Gastroesophageal sphincter (tissue), 4 donors: ENCODE results near the gene CSAG2. TPM values are rescaled to one million over a fixed set of nuclear protein-coding genes. Genes with fewer than 3 reads are reported as not detected.
"Not testable (repeated sequence)": the region's sequence is repeated elsewhere in the genome, so short reads cannot be mapped to it uniquely, and the experiment has no call there.

ENCODE experiments used
- ATAC-seq: fragments of 150-250 bp; one replicate; pipeline ENCODE4 v1.9.1; 2016; ENCODE audit warnings: mild to moderate bottlenecking, moderate library complexity
- H3K27ac ChIP-seq, 4 donors: fragments of 200-600 bp; sonication (generic) in 3 of 4; 1 replicate in 3 of 4; 2 replicates in 1 of 4; pipeline ENCODE4 v1.5.1; 2016 to 2019
- H3K27me3 ChIP-seq: fragments of 200-600 bp; sonication (generic); one replicate; pipeline ENCODE4 v1.5.1; 2019
- H3K36me3 ChIP-seq, 2 donors: fragments of 200-600 bp; sonication (generic); one replicate each; pipeline ENCODE4 v1.5.1; 2019; ENCODE audit warnings: control low read depth in 1 of 2
- H3K4me1 ChIP-seq, 3 donors: fragments of 200-600 bp; sonication (generic); 1 replicate in 2 of 3; 2 replicates in 1 of 3; pipeline ENCODE4 v1.5.1; 2016 to 2019; ENCODE audit warnings: control low read depth in 2 of 3
- H3K4me3 ChIP-seq, 2 donors: fragments of 200-600 bp; sonication (generic); one replicate each; pipeline ENCODE4 v1.5.1; 2019; ENCODE audit warnings: mild to moderate bottlenecking in 1 of 2, moderate library complexity in 1 of 2
- H3K9me3 ChIP-seq, 3 donors: fragments of 200-600 bp; sonication (generic); one replicate each; pipeline ENCODE4 v1.5.1; 2017 to 2019; ENCODE audit warnings: control low read depth in 2 of 3
- CTCF ChIP-seq, 4 experiments: fragments of 200-600 bp in 2 of 4; fragments of 450-650 bp in 2 of 4; sonication (generic) in 1 of 4; IDR thresholded peaks; one replicate each; pipeline ENCODE4 v1.5.1; 2017 to 2019; ENCODE audit warnings: antibody characterized with exemption in 4 of 4, mild to moderate bottlenecking in 2 of 4, moderate library complexity in 2 of 4
- EP300 ChIP-seq: sonication (generic); formaldehyde crosslinking; IDR thresholded peaks from one replicate; pipeline ENCODE4 v1.6.1; 2017; ENCODE audit warnings: antibody characterized with exemption, mild to moderate bottlenecking
- POLR2A ChIP-seq, 2 donors: fragments of 450-650 bp; IDR thresholded peaks; one replicate each; pipeline ENCODE4 v1.6.1; 2017; ENCODE audit warnings: antibody characterized with exemption in 2 of 2, mild to moderate bottlenecking in 2 of 2, moderate library complexity in 1 of 2
- POLR2AphosphoS5 ChIP-seq: sonication (generic); formaldehyde crosslinking; IDR thresholded peaks from one replicate; pipeline ENCODE4 v1.6.1; 2017; ENCODE audit warnings: antibody characterized with exemption
- WGBS, 2 donors: methylation state at CpG; one replicate each; pipeline ENCODE4 v1.1.5; 2018; ENCODE audit warnings: low coverage in 1 of 2; 5-methylcytosine and 5-hydroxymethylcytosine counted together
- total RNA-seq, 4 donors: library from RNA; depleted of rRNA; stranded (reverse); fragments of >200 nt; gene quantifications; one replicate each; pipeline ENCODE4 v1.1.0, GENCODE V29; 2016

The CSAG2 gene
- total RNA-seq, 4 donors from 2014 or later, result not detected

GRCh38 chrX:152735101-152735500 lies 26.0 kb upstream of the CSAG2 start:
- Histone ChIP-seq H3K27ac (no peak overlapping the region), H3K4me3 (no peak overlapping the region), H3K9me3 (no peaks in the 10 kb centered on the region), H3K36me3 (no peaks in the 10 kb centered on the region), H3K4me1 (no peaks in the 10 kb centered on the region), H3K27me3 (no peaks in the 10 kb centered on the region)
- no peak for ATAC-seq
- TF ChIP-seq CTCF (IDR thresholded peaks at IDR 0.05) (no peak), EP300 (no peak), POLR2AphosphoS5 (no peak), POLR2A (IDR thresholded peaks at IDR 0.05) (no peak)
- no CpG with 5 or more reads among the region's 2 CpGs for WGBS, 2 donors

- not testable (repeated sequence) for H3K36me3 ChIP-seq, H3K4me3 ChIP-seq, H3K9me3 ChIP-seq, H3K4me1 ChIP-seq, H3K27ac ChIP-seq, H3K27me3 ChIP-seq, ATAC-seq
- no CpG with 5 or more reads among the region's 22 CpGs for WGBS, 2 donors
Measured at GRCh38 chrX:152734143-152734858, 25.2 kb upstream of the CSAG2 start.

DNA sequence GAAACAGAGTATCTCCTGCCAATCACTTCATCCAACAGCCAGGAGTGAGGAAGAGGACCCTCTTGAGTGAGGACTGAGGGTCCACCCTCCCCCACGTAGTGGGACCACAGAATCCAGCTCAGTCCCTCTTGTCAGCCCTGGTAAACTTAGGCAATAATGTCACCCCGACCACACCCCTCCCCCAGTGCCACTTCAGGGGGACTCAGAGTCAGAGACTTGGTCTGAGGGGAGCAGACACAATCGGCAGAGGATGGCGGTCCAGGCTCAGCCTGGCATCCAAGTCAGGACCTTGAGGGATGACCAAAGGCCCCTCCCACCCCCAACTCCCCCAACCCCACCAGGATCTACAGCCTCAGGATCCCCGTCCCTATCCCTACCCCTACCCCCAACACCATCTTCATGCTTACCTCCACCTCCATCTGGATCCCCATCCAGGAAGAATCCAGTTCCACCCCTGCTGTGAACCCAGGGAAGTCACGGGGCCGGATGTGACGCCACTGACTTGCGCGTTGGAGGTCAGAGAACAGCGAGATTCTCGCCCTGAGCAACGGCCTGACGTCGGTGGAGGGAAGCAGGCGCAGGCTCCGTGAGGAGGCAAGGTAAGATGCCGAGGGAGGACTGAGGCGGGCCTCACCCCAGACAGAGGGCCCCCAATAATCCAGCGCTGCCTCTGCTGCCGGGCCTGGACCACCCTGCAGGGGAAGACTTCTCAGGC lies 24.3 kb upstream of the CSAG2 start, which contains the start of the genes CSAG1 and MAGEA12:
Gene CSAG1, minus strand, starts transcription at position 461 of the 715 bp plus-strand sequence. CDS start 1,261 bp downstream, outside the sequence.
Gene MAGEA12, plus strand, starts transcription at position 497 of the 715 bp plus-strand sequence. CDS start 2,405 bp downstream, outside the sequence.
- Histone ChIP-seq H3K27me3 (no peaks in the 10 kb centered on the region), H3K27ac (no peak within 1 kb of the TSS), H3K9me3 (no peaks in the 10 kb centered on the region), H3K4me1 (no peaks in the 10 kb centered on the region), H3K4me3 (no peak within 1 kb of the TSS), H3K36me3 (no peaks in the 10 kb centered on the region)
- ATAC-seq, result no peak
- no peak for TF ChIP-seq EP300
- TF ChIP-seq CTCF (IDR thresholded peaks at IDR 0.05), result no peak
- TF ChIP-seq POLR2A (IDR thresholded peaks at IDR 0.05), result no peak
- no peak for TF ChIP-seq POLR2AphosphoS5
- WGBS, 2 donors, result no CpG with 5 or more reads among the region's 21 CpGs

DNA sequence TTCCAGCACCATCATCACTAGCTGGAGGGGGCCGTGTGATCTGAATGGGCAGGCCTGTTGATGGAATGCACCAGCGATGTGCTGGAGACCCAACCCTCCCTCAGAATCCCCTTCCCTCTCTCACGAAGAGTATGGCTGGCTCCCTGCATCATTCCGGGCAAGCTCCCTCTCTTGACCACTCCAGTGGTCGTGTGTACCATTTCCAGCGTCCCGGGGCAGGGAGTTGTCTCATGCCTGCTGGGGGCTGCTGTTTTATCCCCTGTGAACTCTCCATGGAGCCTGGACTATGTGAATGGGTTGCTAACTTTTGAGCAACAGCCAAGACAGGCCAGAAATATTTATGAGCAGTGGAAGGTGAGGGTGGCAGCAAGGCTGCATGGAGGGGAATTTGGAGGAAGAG lies 16.3 kb upstream of the CSAG2 start:
- ATAC-seq, result no peak
- H3K27ac ChIP-seq, result no peak overlapping the region
- 69 to 73% methylated on average over 2 to 4 of the region's 7 CpGs for WGBS, 2 donors
- TF ChIP-seq POLR2A (IDR thresholded peaks at IDR 0.05), result no peak
- no peak for TF ChIP-seq CTCF (IDR thresholded peaks at IDR 0.05)
- TF ChIP-seq EP300, result no peak
- TF ChIP-seq POLR2AphosphoS5, result no peak
- H3K36me3 ChIP-seq, result no peaks in the 10 kb centered on the region
- no peaks in the 10 kb centered on the region for H3K9me3 ChIP-seq
- H3K4me3 ChIP-seq, result no peak overlapping the region
- no peaks in the 10 kb centered on the region for H3K4me1 ChIP-seq
- H3K27me3 ChIP-seq, result no peaks in the 10 kb centered on the region

GRCh38 chrX:152713815-152714787 lies 5.0 kb upstream of the CSAG2 start, which contains the start of gene MAGEA2B:
TSS of gene MAGEA2B (plus strand) at chrX:152714628. CDS start at chrX:152717107, 2,479 bp downstream.
- not testable (repeated sequence) for H3K27me3 ChIP-seq, H3K36me3 ChIP-seq, ATAC-seq, H3K4me1 ChIP-seq, H3K9me3 ChIP-seq, H3K4me3 ChIP-seq, H3K27ac ChIP-seq
- no CpG with 5 or more reads among the region's 35 CpGs for WGBS, 2 donors

GRCh38 chrX:152713195-152713594 lies 4.1 kb upstream of the CSAG2 start:
- no CpG with 5 or more reads among the region's 5 CpGs for WGBS, 2 donors
- H3K27ac ChIP-seq, H3K4me1 ChIP-seq, H3K27me3 ChIP-seq, H3K9me3 ChIP-seq, ATAC-seq, H3K4me3 ChIP-seq, H3K36me3 ChIP-seq: not testable (repeated sequence)

DNA sequence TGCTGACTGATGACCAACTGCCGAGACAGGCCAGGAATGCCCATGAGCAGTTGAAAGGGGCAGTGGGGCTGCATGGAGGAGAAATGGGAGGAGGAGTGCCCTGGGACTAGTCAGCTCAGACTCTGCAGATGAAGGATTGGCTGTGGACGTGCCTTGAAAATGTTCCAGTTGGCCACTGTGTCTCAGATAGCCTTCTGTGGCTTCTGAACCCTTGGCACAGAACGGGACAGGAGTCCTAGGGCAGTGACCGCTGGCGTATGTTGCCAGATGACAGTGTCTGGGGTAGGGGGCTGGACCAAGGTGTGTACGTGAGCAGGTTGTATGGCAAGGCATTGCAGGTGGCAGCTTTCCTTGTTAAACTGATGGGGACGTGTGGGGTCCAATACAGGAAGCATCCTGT lies 2.6 kb downstream of the CSAG2 start:
- not testable (repeated sequence) for H3K4me1 ChIP-seq, ATAC-seq, H3K27me3 ChIP-seq, H3K36me3 ChIP-seq, H3K4me3 ChIP-seq, H3K9me3 ChIP-seq, H3K27ac ChIP-seq
- WGBS, 2 donors, result 40% methylated on average over 1 of the region's 7 CpGs; no CpG with 5 or more reads in 1 of the 2 donors

GRCh38 chrX:152700390-152700789 lies 8.7 kb downstream of the CSAG2 start:
- H3K27me3 ChIP-seq, ATAC-seq, H3K9me3 ChIP-seq, H3K4me3 ChIP-seq, H3K4me1 ChIP-seq, H3K27ac ChIP-seq, H3K36me3 ChIP-seq: not testable (repeated sequence)
- 100% methylated on average over 3 of the region's 5 CpGs; no CpG with 5 or more reads in 1 of the 2 donors for WGBS, 2 donors
